SK-N-SH treated with all-trans-retinoic acid at 6 μM for 48 hours (cell line): ENCODE data around the gene LYVE1.

Experiments used
- CSDC2 ChIP-seq: fragments of 250-450 bp; sonication (Bioruptor Pico); IDR thresholded peaks from 2 replicates; pipeline ENCODE4 v1.5.0; 2020; ENCODE audit warnings: mild to moderate bottlenecking, moderate library complexity
- SNAI2 ChIP-seq: fragments of 250-450 bp; sonication (Bioruptor Pico); IDR thresholded peaks from 2 replicates; pipeline ENCODE4 v1.5.0; 2020; ENCODE audit warnings: mild to moderate bottlenecking, moderate library complexity
- TF ChIP-seq, protein P1 (sequence below): fragments of 250-450 bp; sonication (Bioruptor Pico); IDR thresholded peaks from 2 replicates; pipeline ENCODE4 v1.8.0; 2020; ENCODE audit warnings: mild to moderate bottlenecking, moderate library complexity, borderline replicate concordance

DNA sequence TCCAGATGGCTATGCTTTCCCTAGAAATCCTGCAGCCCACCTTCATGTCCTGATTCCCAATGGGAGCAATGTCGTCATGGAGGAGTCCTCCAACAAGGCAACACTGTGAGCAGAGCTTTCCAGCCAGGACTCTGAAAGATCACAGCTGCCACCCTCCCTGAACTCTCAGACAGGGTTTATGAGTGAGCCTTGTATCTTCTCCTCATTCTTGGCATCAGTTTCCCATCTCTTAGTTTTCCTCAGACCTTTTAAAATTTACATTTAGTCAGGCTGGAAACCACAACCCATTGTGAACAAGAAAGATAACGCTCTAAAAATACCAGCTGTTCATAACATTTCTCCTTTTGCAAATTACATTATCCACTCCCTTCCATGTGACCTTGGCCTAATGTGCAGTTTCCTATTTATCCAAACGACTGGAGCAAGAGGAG, 15.6 kb upstream of the LYVE1 start:
- TF ChIP-seq, protein P1, sequence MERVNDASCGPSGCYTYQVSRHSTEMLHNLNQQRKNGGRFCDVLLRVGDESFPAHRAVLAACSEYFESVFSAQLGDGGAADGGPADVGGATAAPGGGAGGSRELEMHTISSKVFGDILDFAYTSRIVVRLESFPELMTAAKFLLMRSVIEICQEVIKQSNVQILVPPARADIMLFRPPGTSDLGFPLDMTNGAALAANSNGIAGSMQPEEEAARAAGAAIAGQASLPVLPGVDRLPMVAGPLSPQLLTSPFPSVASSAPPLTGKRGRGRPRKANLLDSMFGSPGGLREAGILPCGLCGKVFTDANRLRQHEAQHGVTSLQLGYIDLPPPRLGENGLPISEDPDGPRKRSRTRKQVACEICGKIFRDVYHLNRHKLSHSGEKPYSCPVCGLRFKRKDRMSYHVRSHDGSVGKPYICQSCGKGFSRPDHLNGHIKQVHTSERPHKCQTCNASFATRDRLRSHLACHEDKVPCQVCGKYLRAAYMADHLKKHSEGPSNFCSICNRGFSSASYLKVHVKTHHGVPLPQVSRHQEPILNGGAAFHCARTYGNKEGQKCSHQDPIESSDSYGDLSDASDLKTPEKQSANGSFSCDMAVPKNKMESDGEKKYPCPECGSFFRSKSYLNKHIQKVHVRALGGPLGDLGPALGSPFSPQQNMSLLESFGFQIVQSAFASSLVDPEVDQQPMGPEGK (CRISPR knock-in tag) = no peak
- TF ChIP-seq SNAI2 (CRISPR knock-in tag) (no peak), CSDC2 (CRISPR knock-in tag) (no peak)
